Measurements from ENCODE around the gene DNMT3A. TPM values are rescaled to one million over a fixed set of nuclear protein-coding genes. Genes with fewer than 3 reads are reported as not detected.

DNMT3A gene
- total and polyA plus RNA-seq, 2 of the 8 experiments (the other 6 are each of a cell fraction or from before 2014, with no cell fraction given) = 33.6 to 178 TPM

MicroRNAs encoded within 50 kb of the gene (microRNA counts, 767-probe panel; counts per million panel counts)
- microRNA hsa-miR-1301 = 879 counts per million, percentile 95 among the panel's probes with 10 or more counts

Small RNA genes within 50 kb of the gene (microRNA-seq; reads per million reads assigned to microRNA genes)
- gene MIR1301 (ENCODE audit: borderline microRNAs expressed in 2 of 2, borderline number of aligned reads in 2 of 2, borderline replicate concordance in 1 of 2) = 30.3 to 87.1 reads per million in 2 experiments

Small RNA genes within 50 kb of the gene (small RNA-seq; reads per million reads assigned to genes)
- gene MIR1301 (ENCODE audit: insufficient read depth) = 42.9 reads per million, percentile 96 among the genes with 10 or more reads in this experiment

Other genes starting within 250 kb of the DNMT3A start
- 1.7 and 2.2 TPM in 2 replicates for gene POMC, start 173.3 kb downstream of the DNMT3A start, total RNA-seq (2021; fragmentation: NEBNext Ultra II Directional; extraction: Animal tissue kit (Norgen Biotek cat#: 25700))
- 4.7 and 6.1 TPM in 2 replicates for gene POMC, start 173.3 kb downstream of the DNMT3A start, polyA plus RNA-seq (2011; rRNA removed)